HEK293T (cell line): ENCODE measurements around the gene SFSWAP.

Experiments used
- CTCF ChIA-PET: fragments of 350-600 bp; formaldehyde crosslinking; extraction: SDS; loops from one replicate; lab custom pipeline; 2021; ENCODE audit warnings: antibody characterized with exemption, inconsistent platforms; lab: Yijun Ruan, JAX
- POLR2A ChIA-PET: fragments of 350-600 bp; formaldehyde crosslinking; extraction: SDS; loops from one replicate; lab custom pipeline; 2020; ENCODE audit warnings: antibody characterized with exemption, inconsistent platforms; lab: Yijun Ruan, JAX
- DNase-seq: peaks from one replicate; pipeline ENCODE4 v3.0.0; 2012; ENCODE audit warnings: mixed read lengths; ENCODE audit errors: extremely low spot score
- ARNT ChIP-seq: fragments of 450-650 bp; IDR thresholded peaks from 2 replicates; pipeline ENCODE4 v1.6.1; 2017; ENCODE audit warnings: mild to moderate bottlenecking
- BHLHE40 ChIP-seq: fragments of 450-650 bp; IDR thresholded peaks from 2 replicates; pipeline ENCODE4 v1.6.1; 2016; ENCODE audit warnings: mild to moderate bottlenecking, moderate library complexity, borderline replicate concordance
- CTBP1 ChIP-seq: fragments of 450-650 bp; IDR thresholded peaks from 2 replicates; pipeline ENCODE4 v1.6.1; 2016; ENCODE audit warnings: borderline replicate concordance
- ELF4 ChIP-seq: fragments of 450-650 bp; IDR thresholded peaks from 2 replicates; pipeline ENCODE4 v1.6.1; 2017; ENCODE audit warnings: antibody characterized with exemption
- FOXA1 ChIP-seq: fragments of 450-650 bp; IDR thresholded peaks from 2 replicates; pipeline ENCODE4 v1.6.1; 2016; ENCODE audit warnings: mild to moderate bottlenecking
- FOXK2 ChIP-seq: fragments of 450-650 bp; IDR thresholded peaks from 2 replicates; pipeline ENCODE4 v1.6.1; 2016; ENCODE audit warnings: mild to moderate bottlenecking
- FOXM1 ChIP-seq: fragments of 450-650 bp; IDR thresholded peaks from 2 replicates; pipeline ENCODE4 v1.6.1; 2017; ENCODE audit warnings: mild to moderate bottlenecking, borderline replicate concordance
- HDGF ChIP-seq: fragments of 450-650 bp; IDR thresholded peaks from 2 replicates; pipeline ENCODE4 v1.6.1; 2017; ENCODE audit warnings: antibody characterized with exemption, borderline replicate concordance
- L3MBTL2 ChIP-seq: fragments of 450-650 bp; conservative IDR thresholded peaks from 2 replicates; pipeline ENCODE4 v1.6.1; 2016; ENCODE audit warnings: mild to moderate bottlenecking
- LEF1 ChIP-seq: fragments of 450-650 bp; IDR thresholded peaks from 2 replicates; pipeline ENCODE4 v1.6.1; 2017; ENCODE audit warnings: mild to moderate bottlenecking, borderline replicate concordance
- NFRKB ChIP-seq: fragments of 450-650 bp; IDR thresholded peaks from 2 replicates; pipeline ENCODE4 v1.6.1; 2016; ENCODE audit warnings: mild to moderate bottlenecking, moderate library complexity
- PKNOX1 ChIP-seq: fragments of 450-650 bp; IDR thresholded peaks from 2 replicates; pipeline ENCODE4 v1.6.1; 2016
- SP1 ChIP-seq: fragments of 450-650 bp; IDR thresholded peaks from 2 replicates; pipeline ENCODE4 v1.6.1; 2017
- SUZ12 ChIP-seq: fragments of 450-650 bp; IDR thresholded peaks from 2 replicates; pipeline ENCODE4 v1.6.1; 2016; ENCODE audit warnings: mild to moderate bottlenecking
- TARDBP ChIP-seq: fragments of 450-650 bp; IDR thresholded peaks from 2 replicates; pipeline ENCODE4 v1.6.1; 2016
- ZNF384 ChIP-seq: fragments of 450-650 bp; IDR thresholded peaks from 2 replicates; pipeline ENCODE4 v1.6.1; 2016

Gene SFSWAP

GRCh38 chr12:131832321-131833231, 121.7 kb downstream of the SFSWAP start:
- ChIA-PET POLR2A (no interaction called here), CTCF (no interaction called here)
- TF ChIP-seq FOXM1 = no peak
- no peak for DNase-seq

GRCh38 chr12:131833288-131833895, 122.5 kb downstream of the SFSWAP start:
- no peak for DNase-seq
- CTCF ChIA-PET = no interaction called here
- POLR2A ChIA-PET = no interaction called here
- TF ChIP-seq PKNOX1 (no peak), ARNT (no peak)

- DNase-seq = peak; percentile 58
- TF ChIP-seq L3MBTL2 (no peak), CTBP1 (no peak), NFRKB (no peak), ZNF384 (no peak), SUZ12 (no peak), FOXA1 (no peak), PKNOX1 (no peak), TARDBP (no peak), BHLHE40 (no peak), HDGF (no peak), SP1 (no peak), FOXM1 (no peak), LEF1 (no peak), ELF4 (no peak), FOXK2 (no peak), ARNT (no peak)
- ChIA-PET CTCF (no interaction called here), POLR2A (no interaction called here)
These were observed 123.2 kb downstream of the SFSWAP start for GRCh38 chr12:131833896-131834641.

- TF ChIP-seq CTBP1 = no peak
- TF ChIP-seq ELF4 = no peak
- no peak for TF ChIP-seq TARDBP
- TF ChIP-seq ZNF384 = no peak
- no peak for TF ChIP-seq FOXA1
- no peak for TF ChIP-seq PKNOX1
- TF ChIP-seq FOXM1 = no peak
- no peak for TF ChIP-seq SP1
- no peak for TF ChIP-seq L3MBTL2
- no peak for TF ChIP-seq FOXK2
- DNase-seq = no peak
- POLR2A ChIA-PET = interaction anchor here (0.6 kb wide), 1 partner anchor 95 kb away, joined by 3 read pairs; no protein-coding TSS in a partner anchor
- CTCF ChIA-PET = interaction anchor here (0.7 kb wide), 1 partner anchor 177 kb away, joined by 4 read pairs; no protein-coding TSS in a partner anchor
These were observed 124.1 kb downstream of the SFSWAP start for GRCh38 chr12:131834798-131835615.

GRCh38 chr12:131835616-131836171, 124.8 kb downstream of the SFSWAP start:
- no peak for DNase-seq
- no peak for TF ChIP-seq SP1
- TF ChIP-seq BHLHE40 = no peak
- no peak for TF ChIP-seq LEF1
- no peak for TF ChIP-seq HDGF
- no peak for TF ChIP-seq FOXM1
- TF ChIP-seq FOXK2 = no peak
- no peak for TF ChIP-seq ELF4
- no peak for TF ChIP-seq CTBP1
- TF ChIP-seq SUZ12 = no peak
- no peak for TF ChIP-seq ARNT
- no peak for TF ChIP-seq NFRKB
- no peak for TF ChIP-seq TARDBP
- TF ChIP-seq PKNOX1 = no peak
- TF ChIP-seq ZNF384 = no peak
- no peak for TF ChIP-seq L3MBTL2
- POLR2A ChIA-PET = no interaction called here
- CTCF ChIA-PET = interaction anchor here (0.6 to 0.7 kb wide), 4 partner anchors 177 to 786 kb away, joined by 3 to 4 read pairs (median 4); no protein-coding TSS in a partner anchor
